Peyer's patch (tissue), 4 donors: Measurements from ENCODE around the gene UBE2Z.

ENCODE experiments used
- POLR2A ChIP-seq, 2 donors: fragments of 450-650 bp; IDR thresholded peaks; one replicate each; pipeline ENCODE4 v1.5.1; 2017; ENCODE audit warnings: antibody characterized with exemption in 2 of 2, mild to moderate bottlenecking in 2 of 2, moderate library complexity in 2 of 2
- TF ChIP-seq, protein P1 (sequence below), 6 experiments: fragments of 450-650 bp in 4 of 6; fragments of 200-600 bp in 2 of 6; sonication (generic) in 1 of 6; IDR thresholded peaks; one replicate each; pipeline ENCODE4 v1.5.1; 2017 to 2019; ENCODE audit warnings: antibody characterized with exemption in 6 of 6, mild to moderate bottlenecking in 3 of 6, moderate library complexity in 1 of 6

DNA sequence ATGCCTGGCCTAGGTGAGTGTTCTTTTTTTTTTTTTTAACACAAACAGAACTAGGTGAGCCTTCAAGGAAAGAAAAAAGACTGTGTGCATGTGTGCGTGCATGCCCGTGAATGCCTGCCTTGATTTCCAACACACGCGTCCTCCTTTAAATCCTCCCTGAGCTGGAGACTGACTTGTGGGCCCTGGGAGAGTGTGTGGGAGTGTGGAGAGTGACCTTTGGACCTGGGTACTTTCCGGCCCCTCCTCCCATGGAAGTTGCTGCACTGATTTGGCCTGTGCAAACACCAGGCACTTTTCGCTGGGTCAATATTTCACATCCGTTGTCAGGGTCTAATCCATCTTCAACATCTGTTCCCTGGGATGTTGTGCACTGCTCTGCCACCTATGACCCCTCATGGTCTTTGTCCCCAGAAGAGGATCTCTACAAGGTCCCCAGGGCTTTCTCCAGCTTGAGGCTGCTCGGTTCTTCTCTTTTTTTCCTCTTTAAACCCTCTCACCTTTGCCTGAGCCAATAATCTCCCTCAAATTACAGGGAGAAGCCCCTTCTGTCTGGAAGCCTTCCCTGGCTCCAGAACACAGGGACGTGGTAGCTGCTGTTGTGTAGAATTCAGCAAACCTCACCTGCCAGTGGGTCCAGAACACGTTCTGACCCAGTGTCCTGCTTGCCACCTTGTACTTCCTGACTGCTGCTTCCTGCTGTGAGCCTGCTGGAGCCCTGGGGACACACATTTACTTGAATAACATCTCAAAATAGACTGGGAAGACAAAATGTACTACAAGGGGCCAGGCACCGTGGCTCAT lies 36.5 kb upstream of the UBE2Z start:
- TF ChIP-seq, protein P1, sequence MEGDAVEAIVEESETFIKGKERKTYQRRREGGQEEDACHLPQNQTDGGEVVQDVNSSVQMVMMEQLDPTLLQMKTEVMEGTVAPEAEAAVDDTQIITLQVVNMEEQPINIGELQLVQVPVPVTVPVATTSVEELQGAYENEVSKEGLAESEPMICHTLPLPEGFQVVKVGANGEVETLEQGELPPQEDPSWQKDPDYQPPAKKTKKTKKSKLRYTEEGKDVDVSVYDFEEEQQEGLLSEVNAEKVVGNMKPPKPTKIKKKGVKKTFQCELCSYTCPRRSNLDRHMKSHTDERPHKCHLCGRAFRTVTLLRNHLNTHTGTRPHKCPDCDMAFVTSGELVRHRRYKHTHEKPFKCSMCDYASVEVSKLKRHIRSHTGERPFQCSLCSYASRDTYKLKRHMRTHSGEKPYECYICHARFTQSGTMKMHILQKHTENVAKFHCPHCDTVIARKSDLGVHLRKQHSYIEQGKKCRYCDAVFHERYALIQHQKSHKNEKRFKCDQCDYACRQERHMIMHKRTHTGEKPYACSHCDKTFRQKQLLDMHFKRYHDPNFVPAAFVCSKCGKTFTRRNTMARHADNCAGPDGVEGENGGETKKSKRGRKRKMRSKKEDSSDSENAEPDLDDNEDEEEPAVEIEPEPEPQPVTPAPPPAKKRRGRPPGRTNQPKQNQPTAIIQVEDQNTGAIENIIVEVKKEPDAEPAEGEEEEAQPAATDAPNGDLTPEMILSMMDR (IDR thresholded peaks at IDR 0.05) = no peak
- TF ChIP-seq POLR2A (IDR thresholded peaks at IDR 0.05) = no peak
